DOHH2 (cell line): ENCODE data around the gene SLC12A4.

Experiments used
- CTCF ChIP-seq: fragments of 200-600 bp; sonication (generic); IDR thresholded peaks from one replicate; pipeline ENCODE4 v1.5.1; 2014; ENCODE audit warnings: antibody characterized with exemption, mild to moderate bottlenecking, low read depth, low read length; ENCODE audit not compliant: poor library complexity, severe bottlenecking
- EZH2phosphoT487 ChIP-seq: fragments of 200-600 bp; sonication (generic); IDR thresholded peaks from 2 replicates; pipeline ENCODE4 v1.6.1; 2017; ENCODE audit warnings: borderline replicate concordance, mild to moderate bottlenecking, antibody characterized with exemption, low read length, moderate library complexity, mixed read lengths

- no peak for TF ChIP-seq CTCF
- no peak for TF ChIP-seq EZH2phosphoT487
Observed at GRCh38 chr16:67935101-67935401, 33.4 kb downstream of the SLC12A4 start.
